Fibroblast of mammary gland (primary cell): ENCODE results near the gene CCDC14.
"Not testable (repeated sequence)": the region's sequence is repeated elsewhere in the genome, so short reads cannot be mapped to it uniquely, and the experiment has no call there.

Experiments
- DNase-seq: peaks from one replicate; pipeline ENCODE4 v3.0.0-alpha.2; 2010; ENCODE audit warnings: low read depth
- H3K4me3 ChIP-seq: 2 replicates; pipeline ENCODE4 v1.5.1; 2011; ENCODE audit warnings: low read depth, mild to moderate bottlenecking, low read length, moderate library complexity; ENCODE audit not compliant: control insufficient read depth
- TF ChIP-seq, protein P1 (sequence below): conservative IDR thresholded peaks from 2 replicates; pipeline ENCODE4 v1.5.1; 2011; ENCODE audit warnings: low read depth, low read length, inconsistent platforms; ENCODE audit not compliant: control insufficient read depth, insufficient read depth

CCDC14 gene, protein sequence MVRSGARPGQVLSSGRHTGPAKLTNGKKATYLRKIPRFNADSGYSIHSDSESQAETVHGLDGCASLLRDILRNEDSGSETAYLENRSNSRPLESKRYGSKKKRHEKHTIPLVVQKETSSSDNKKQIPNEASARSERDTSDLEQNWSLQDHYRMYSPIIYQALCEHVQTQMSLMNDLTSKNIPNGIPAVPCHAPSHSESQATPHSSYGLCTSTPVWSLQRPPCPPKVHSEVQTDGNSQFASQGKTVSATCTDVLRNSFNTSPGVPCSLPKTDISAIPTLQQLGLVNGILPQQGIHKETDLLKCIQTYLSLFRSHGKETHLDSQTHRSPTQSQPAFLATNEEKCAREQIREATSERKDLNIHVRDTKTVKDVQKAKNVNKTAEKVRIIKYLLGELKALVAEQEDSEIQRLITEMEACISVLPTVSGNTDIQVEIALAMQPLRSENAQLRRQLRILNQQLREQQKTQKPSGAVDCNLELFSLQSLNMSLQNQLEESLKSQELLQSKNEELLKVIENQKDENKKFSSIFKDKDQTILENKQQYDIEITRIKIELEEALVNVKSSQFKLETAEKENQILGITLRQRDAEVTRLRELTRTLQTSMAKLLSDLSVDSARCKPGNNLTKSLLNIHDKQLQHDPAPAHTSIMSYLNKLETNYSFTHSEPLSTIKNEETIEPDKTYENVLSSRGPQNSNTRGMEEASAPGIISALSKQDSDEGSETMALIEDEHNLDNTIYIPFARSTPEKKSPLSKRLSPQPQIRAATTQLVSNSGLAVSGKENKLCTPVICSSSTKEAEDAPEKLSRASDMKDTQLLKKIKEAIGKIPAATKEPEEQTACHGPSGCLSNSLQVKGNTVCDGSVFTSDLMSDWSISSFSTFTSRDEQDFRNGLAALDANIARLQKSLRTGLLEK

DNA sequence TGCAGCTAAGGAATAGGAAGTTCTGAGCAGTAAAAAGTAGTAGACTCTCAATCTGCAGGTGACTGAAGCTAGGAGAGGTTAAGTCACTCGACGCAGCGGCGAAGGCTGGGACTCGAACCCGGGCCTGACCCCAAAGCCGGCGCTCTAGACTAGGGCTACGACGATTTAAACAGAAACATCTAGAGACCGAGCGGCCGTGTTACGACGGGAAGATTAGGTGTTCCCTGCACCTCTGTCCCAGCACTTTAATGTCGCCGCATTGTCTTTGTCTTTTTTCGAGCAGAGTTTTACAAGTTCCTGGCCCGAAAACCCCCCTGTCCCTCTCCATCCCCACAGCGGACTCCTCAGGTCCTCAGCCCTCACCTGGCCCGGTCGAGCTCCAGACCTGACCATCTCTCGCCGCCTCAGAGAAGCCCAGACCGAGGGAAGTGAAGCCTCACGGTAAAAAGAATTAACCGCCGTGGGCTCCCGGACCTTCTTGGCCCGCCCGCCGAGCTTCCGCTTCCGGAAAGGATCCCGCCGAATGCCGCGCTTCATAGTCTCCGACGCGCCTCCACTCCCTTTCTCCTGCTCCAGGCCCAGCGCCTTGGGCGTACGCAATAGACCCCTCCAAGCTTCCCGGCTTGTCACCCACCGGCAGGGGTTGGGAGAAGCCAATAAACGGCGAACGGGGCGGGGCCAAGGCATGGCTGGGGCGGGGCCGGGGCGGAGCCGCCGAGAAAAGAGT, at the start of gene CCDC14:
TSS of gene CCDC14 (minus strand) at position 449 of the 727 bp plus-strand sequence. CDS start at position 393, 56 bp downstream.
- TF ChIP-seq, protein P1, sequence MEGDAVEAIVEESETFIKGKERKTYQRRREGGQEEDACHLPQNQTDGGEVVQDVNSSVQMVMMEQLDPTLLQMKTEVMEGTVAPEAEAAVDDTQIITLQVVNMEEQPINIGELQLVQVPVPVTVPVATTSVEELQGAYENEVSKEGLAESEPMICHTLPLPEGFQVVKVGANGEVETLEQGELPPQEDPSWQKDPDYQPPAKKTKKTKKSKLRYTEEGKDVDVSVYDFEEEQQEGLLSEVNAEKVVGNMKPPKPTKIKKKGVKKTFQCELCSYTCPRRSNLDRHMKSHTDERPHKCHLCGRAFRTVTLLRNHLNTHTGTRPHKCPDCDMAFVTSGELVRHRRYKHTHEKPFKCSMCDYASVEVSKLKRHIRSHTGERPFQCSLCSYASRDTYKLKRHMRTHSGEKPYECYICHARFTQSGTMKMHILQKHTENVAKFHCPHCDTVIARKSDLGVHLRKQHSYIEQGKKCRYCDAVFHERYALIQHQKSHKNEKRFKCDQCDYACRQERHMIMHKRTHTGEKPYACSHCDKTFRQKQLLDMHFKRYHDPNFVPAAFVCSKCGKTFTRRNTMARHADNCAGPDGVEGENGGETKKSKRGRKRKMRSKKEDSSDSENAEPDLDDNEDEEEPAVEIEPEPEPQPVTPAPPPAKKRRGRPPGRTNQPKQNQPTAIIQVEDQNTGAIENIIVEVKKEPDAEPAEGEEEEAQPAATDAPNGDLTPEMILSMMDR = no peak
- DNase-seq = peak; percentile 92

DNA sequence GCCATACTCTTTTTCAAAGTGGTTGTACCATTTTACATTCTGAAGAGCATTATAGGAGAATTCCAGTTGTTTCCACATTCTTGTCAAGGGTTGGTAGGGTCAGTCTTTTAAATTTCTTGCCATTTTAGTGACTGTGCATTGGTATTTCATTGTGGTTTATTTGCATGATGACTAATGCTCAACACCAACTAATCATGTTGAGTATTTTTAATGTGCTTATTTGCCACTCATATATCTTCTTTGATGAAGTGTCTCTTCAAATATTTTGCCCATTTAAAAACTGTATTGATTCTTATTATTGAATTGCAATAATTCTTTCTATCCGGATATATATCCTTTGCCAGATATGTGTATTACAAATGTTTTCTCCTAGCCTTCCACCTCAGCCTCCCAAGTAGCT, 47.3 kb upstream of the CCDC14 start:
- H3K4me3 ChIP-seq, DNase-seq: not testable (repeated sequence)

More for the DNA sequence above, at the start of gene CCDC14:
- H3K4me3 ChIP-seq = peak within 1 kb of the TSS; percentile 97

DNA sequence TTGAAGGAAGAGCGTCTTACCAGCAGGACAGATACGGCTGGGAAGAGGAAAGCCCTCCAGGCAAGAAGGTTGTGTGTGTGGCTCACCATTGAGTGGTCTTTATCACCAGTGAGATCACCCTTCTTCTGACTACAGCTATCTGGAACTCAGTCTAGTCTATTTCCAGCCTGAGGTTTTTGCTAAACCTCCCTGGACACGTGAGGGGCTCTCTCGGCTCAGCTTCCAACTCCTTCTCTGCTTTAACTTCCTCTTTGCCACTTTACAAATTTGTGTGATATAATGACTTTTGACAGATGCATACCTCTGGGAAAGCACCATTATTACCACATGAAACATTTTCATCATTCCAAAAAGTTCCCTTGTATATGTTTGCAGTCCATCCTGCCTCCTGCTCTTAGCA, 46.2 kb upstream of the CCDC14 start:
- no peak for DNase-seq
- TF ChIP-seq, protein P1 = no peak
- no peak overlapping the region for H3K4me3 ChIP-seq

DNA sequence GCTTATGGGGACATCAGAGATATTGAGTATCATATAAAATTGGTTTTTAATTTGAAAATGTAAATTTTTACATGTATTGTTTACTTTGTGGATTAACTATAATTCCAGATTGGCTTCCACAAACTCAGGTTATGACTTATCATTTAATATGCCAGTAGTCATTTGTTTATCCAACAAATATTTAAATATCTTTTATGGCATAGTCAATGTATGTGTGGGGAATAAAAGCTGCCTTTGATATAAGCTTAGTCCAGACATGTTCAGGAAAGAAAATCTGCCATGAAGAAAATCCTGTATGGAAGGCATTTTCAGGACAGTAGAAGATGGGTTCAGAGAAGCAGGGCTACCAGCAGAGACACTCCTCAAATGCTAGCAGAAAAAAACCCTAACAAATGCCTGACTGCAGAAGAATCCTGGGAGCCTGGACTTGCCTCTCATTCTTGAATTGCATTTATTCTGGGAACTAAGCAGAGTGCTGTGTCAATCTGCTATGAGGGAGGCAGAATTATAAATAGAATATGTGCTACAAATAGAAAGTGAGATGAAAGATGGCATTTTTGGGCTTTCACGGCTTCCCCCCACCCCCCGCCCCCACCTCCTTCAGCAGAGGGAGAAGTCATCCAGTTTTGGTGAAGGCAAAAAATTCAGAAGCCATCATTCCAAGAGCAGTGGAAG, 41.5 kb upstream of the CCDC14 start:
- DNase-seq, H3K4me3 ChIP-seq: not testable (repeated sequence)

DNA sequence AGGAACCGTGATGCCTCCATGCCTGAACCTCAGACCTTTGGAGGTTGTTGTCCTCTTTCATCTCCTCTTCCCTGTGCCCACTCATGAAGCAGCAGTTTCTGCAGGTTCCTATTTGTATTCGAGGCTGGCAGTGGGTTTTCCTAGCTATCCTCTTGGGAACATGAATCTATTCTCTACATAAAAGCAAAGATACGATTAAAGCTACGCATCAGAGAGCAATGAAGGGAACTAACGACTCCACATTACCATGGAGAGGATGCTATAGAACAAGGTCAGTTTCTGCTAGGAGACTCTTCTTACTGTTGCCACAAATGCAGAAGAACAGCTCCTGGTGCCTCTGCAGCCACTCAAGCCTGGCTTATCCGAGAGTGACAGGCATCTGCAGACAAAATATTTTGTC, 40.3 kb upstream of the CCDC14 start:
- not testable (repeated sequence) for DNase-seq, H3K4me3 ChIP-seq

DNA sequence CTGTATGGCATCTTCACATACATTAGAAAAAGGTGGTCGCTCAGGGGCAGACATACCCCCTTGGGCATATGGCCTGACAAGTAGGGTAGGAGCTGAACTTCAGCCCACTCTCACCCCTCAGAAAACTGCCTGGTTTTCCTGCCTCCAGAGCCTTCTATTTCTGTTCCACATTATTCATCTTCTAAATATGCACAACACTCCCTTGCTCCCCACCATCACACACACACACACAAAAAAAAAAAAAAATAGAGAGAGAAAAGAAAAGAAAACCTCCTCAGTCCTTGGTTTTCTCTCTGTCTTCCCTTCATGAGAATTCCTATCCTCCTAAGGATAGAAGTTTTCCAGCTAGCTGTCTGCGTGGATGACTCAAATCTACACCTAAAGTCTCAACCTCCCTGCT, 36.5 kb upstream of the CCDC14 start:
- DNase-seq = no peak
- H3K4me3 ChIP-seq = no peak overlapping the region
- TF ChIP-seq, protein P1 = no peak

DNA sequence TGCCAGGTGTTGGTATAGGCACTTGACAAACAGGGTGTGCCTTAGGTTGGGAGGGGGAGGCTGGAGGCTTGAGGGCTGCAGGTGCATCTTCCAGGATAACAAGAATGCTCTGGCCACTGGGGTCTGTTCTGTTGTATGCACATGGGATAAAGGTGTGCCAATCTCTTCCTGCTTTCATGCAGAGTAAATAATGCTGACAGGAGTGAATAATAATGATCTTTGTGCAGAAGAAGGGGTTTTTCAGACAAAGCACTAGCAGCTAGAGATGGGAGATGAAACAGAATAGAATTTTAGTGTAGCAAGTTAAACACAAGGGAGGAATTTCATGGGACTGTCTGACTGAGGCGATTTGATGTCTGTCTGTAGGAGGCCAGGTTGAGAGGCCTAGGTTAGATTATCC, 32.8 kb upstream of the CCDC14 start:
- TF ChIP-seq, protein P1 = no peak
- no peak overlapping the region for H3K4me3 ChIP-seq

DNA sequence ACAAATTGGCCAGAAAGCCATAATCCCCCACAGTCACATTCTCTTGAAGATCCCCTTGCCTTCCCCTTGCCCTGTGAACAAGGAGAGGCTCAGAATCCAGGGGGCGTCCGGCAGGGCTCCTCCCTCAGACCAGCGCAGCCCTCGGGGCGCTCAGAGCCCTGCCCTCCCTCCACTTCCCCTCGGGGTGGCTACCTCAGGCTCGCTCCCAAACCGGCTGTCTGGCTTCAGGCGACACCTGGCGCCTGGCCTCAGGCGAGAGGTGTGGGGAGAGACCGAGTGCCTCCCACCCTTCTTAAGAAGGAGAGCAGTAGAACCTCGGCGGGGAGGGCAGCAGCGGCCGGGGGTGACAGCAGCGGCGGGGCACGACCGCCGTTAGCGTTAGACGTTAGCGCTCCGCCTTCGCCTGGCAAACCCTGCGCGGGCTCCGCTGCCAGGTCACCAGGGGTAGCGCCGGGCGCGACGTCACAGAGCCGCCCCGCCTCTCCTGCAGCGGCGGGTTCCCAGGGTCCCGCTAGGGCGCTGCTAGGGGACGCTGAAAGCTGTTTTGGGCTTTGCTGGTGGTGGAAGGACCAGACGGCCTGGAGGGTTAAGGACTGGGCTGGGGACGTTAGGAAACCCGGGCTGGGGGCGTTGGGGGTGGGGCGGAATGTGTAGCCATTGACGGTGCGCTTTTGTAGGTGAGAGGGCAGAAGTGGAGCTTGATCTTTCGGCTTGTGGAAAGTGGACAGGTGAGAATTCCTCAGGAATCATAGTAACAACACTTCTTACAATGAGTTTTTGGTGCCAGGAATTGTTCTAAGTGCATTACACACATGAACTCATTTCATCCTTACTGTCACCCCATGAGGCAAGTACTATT, 30.9 kb upstream of the CCDC14 start, which contains the start of gene ROPN1:
TSS of gene ROPN1 (minus strand) at position 395 of the 859 bp plus-strand sequence. CDS start 11,643 bp downstream, outside the sequence.
- H3K4me3 ChIP-seq = not testable (repeated sequence)

More for the DNA sequence above, 32.8 kb upstream of the CCDC14 start:
- no peak for DNase-seq

More for the DNA sequence above, 30.9 kb upstream of the CCDC14 start, which contains the start of gene ROPN1:
- not testable (repeated sequence) for DNase-seq
